Activated CD4-positive, CD25-positive, alpha-beta regulatory T cell treated with anti-CD3 and anti-CD28 coated beads, Interleukin-2, amount 50 U/mL, for 24 hours (primary cell): ENCODE results near the gene KIF26A.

Experiments
- ATAC-seq, 2 donors: fragments of 150-1000 bp; cut with Tn5 transposase; one replicate each; pipeline ENCODE4 v1.10.0; 2021; ENCODE audit warnings: mild to moderate bottlenecking in 1 of 2, moderate library complexity in 1 of 2

Gene KIF26A

DNA sequence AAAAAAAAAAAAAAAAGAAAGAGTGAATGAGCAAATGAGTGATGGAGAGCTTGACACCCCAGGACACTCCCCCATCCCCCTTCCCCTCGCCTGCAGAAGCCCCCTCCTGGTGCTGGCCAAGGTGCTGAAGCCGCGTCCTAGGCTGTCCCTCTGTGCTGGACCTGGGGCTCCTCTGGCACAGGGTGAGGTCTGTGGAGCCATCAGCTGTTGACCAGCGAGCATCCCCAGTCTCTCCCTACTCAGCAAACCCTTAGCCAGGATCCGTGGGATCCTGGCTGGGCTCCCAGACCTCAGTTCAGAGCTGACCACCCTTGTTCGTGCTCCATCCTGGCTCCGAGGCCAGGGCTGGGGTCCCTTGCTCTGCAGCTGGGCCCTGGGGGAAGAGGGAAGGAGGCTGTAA, 5.4 kb upstream of the KIF26A start:
- ATAC-seq: no peak

DNA sequence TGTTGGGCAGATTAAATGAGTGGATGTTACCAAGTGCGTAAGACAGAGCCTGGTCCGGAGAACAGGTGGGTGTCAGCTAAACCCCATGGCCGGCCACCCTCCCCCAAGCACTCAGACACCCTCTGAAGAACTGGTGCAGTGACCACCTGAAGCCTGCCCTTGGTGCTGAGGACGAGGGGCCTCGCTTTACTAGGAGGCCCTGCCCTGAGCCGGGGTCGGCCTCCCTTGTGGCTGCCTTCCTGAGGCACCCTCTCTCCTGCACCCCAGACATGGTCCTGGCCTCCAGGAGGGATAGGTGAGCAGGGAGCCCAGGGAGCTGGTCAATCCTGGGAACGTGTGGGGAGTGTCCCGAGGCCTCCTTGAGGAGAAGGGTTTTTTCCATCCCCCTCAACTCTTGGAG, 4.9 kb upstream of the KIF26A start:
- ATAC-seq: no peak

DNA sequence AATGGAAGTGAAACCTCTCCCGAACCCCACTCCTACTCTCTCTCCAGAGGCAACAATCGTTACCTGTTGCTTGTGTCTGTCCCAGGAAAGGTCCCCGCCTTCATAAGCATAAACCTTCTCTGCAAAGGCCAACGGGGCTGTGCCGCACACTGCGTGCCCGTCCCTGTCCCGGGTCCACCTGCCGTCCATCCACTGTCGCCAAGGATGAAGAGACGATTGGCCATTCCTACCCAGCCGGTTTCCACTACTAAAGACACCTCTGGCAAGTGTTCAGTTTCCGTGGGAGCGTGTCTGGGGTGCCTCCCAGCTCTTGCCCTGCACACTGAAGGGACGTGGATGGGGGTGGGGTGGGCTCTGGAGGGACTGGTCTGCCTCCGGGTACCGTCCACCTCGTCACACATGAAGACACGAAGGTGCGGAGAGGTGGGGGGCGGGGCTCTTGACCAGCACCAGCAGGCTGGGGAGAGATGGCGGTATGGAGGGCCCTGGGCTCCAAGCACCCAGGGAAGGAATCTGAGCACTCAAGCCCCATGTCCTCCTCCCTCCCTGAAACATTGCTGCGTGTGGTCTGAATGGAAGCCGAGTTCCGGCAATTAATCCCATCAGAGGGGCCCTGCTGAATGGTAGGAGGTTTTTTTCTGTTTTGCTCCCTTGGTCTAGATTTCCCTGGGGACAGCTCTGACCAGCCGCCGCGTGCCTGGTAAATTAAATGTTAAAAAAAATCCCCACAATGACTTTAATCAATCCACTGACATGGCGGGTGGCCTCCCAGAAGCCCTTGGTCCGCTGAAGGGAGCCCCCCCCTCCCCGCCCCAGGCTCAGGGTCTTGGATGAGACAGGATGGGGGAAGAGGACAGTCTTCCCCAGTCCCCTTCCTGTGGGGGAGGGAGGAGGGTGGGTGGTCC, 4.1 kb upstream of the KIF26A start:
- ATAC-seq: no peak

DNA sequence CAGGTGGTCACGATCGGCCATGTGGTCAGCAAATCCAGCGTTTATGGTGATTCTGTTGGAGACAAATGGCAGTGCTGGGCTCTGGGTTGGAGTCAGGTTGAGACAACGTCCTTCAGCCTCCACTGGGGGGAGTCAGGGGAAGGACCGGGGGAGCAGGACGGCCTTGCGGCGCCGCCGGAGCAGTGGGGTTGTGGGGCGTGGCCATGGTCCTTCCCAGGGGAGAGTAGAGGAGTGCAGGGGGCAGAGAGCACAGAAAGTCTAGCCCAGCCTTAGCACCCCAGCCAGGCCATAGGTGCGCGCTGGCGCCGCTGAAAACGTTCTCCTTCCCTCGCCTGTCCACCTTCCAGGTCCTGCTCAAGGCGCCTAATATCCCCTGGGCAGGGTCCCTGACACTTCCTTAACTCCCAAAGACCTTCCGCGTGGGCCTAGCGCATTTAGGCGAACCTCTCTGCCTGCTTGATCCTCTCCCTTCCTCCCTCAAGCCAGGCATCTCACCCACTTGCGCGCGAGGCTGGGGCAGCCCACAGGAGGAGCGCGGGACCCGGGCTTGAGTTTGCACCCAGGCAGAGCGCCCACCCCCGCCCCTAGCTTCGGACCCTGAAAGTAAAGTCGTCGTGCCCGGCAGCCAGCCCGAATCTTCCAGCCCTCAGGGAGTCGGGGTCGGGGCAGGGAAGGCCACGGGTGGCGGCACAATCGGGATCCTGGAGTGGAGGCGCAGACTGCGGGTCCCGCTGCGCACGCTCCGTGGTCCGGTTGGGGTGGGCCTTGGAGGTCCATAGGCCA, 3.1 kb upstream of the KIF26A start:
- no peak for ATAC-seq

DNA sequence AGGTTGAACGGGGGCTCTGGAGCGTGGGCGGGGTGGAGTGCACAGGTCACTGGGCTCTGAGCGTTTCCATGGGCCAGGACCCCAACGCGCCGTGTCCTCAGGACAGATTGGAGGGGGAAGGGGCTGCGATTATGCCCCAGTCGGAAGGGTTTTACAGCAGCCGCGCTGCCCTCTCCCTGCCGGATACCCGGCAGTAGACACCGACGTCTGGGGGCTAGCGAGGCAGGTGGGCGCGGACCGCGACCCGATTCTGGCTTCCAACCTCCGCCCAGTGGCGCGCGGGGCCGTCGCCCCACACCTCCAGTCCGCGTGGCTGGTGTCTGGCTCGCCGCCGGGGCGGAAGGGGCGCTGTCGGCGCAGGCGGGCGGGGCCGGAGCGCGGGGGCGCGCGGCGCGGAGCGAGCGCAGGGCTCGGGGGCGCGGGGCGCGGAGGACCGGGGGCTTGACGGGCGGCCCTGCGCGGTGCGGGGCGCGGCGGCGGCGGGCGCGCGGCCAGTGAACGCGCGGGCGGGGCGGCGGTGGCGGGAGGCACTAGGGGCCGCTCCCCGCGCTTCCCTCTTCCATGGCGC, 2.4 kb upstream of the KIF26A start:
- ATAC-seq: no peak

DNA sequence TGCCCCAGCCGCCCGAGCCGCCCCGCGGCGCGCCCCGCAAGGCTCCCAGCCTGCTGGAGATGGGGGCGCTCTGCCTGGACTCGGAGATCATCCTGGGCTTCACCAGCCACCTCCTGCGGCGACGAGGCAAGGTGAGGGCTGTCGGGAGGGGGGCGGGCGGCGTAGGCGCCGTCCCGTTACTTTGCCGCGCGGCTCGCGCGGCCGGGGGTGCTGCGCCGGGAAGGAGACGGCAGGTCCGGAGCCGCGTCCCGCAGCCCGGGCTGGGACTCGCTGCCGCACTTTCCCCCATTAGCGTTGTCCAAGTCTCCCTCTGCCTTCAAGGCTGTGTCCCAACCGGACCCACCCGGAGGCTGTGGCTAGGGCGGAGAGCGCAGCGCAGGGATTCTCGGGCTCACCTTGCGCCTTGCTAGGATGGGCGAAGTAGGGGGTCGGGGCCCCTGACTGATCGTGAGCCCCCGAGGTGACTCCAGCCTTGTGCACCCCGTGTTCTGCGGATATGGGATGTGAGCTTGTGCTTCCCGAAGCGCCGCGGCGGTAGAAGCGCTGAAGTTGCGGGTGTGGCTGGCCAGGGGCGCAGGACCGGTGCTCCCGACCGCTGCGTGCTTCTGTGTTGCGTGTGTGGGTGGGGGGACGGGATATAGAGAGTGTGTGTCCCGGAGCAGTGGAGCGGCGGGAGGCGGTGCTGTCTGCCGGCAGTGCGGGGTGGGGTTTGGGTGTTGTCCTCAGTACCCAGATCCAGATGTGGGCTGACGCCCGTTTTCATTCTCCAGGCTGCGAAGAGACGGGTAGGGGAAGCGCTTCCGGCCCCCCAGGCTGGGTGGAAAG, 1.7 kb upstream of the KIF26A start:
- no peak for ATAC-seq

DNA sequence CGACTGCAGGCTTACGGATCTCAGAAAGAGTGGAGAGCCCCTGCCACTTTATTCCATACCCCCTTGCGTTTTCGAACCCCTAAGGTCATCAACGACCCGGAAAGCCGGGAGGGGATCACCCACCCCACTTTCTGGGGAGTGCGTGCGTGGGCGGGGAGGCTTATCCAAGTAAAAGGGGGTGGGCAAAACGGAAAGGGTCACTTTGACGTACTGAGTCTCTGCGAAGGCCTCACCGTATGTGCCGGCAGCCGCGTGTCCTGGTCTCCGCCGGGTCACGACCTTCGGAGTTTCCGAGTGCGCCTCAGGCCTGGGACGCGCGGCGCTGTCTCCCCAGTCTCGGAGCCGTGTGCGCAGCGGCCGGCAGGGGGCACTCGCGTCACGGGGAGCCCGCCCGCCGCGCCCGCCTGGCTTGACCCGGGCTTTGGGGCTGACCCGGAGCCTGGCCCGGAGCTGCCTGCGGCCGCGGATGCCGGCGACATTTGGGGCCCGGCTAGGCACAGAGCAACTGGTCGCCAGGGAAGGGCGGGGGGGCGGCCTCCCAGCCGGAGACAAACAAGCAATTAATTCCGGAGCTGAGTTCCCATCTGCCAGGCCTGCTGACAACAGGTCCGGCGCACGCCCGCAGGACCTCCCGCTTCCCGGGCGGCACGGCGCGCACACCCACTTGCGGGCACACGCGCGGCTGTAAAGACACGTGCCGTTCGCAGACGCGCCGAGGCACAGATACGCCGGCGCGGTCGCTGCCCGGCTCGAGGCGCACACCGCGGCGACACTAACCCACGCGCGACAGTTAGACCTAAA, 890 bp upstream of the KIF26A start:
- peak; percentile 64 to 75 for ATAC-seq

DNA sequence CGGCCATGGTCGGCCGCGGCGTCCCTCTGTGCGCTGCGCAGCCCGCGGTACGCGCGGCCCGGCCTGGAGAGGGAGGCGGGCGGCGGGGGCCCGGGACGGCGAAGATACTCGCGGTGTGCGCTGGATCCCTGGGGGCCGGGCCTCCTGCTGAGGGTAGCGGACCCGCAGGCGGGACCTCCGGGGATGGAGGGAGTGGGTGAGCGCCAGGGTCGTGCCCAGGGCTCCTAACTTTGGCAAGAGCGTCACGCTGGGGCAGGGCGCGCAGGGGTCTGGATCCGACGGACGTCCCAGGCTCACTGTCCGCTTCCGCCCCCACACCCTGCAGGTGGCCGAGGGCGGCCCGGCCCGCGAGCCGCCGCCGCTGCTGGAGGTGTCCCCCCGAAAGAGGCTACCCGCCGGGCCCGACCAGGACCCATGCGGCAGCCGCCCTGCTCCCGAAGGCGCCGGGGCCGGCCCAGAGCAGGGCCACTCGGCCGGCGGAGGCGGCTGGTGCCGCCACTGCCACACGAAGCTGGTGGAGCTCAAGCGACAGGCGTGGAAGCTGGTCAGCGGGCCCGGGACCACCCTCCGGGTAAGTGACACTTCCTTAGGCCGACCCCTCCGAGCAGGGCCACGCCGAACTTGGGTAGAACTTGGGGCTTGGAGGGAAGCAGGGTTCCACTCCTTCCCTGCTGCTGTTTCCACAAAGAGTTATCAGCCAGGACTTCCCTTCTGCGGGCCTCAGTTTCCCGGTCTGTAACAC, 502 bp downstream of the KIF26A start:
- no peak for ATAC-seq

DNA sequence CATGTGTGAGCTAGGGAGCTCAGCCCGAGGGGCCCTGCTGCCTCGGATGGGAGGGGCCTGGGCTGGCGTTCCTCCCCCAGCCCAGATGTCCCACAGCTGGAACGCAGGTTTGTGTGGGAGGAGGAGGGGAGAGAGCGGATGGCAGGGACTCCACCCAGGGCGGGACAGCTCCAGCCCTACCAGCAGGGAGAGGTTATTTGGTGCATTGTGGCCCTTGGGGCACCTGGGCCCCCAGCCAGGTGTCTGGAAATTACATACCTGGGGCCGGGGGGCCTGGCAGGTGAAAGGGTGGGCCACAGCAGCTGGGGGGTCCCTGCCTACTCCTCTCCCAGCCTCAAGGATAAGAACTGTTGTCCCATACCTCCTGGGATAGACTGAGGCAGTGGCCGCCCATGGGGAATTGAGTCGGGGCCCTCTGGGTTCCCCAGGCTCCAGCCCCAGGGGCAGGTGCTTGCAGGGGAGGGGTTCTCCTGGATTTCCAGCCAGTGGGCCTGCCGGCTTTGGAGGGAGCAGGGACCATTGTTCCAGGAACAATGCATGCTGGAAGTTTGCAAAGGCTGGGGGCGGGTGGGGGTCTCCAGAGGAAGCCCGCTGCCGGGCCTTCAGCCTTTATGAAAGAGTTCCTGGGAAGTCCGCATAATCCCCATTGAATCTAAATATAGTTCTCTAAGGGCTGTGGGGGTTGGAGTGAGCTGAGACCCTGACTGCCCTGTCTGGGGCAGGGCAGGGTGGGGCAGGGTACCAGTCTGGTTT, 1.2 kb downstream of the KIF26A start:
- no peak for ATAC-seq

DNA sequence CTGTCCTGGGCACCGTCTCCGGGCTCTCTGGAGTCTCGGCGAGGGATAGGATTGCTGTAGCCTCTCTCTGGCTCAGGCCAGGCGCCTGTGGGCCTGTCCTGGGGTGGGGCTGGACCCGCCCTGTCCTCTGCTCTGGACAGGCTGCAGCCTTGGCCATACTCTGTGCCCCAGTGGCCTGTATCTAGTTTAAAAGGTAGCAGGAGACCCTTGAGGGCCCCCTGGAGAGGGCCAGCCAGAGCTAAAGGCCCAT, 1.8 kb downstream of the KIF26A start:
- ATAC-seq: no peak

DNA sequence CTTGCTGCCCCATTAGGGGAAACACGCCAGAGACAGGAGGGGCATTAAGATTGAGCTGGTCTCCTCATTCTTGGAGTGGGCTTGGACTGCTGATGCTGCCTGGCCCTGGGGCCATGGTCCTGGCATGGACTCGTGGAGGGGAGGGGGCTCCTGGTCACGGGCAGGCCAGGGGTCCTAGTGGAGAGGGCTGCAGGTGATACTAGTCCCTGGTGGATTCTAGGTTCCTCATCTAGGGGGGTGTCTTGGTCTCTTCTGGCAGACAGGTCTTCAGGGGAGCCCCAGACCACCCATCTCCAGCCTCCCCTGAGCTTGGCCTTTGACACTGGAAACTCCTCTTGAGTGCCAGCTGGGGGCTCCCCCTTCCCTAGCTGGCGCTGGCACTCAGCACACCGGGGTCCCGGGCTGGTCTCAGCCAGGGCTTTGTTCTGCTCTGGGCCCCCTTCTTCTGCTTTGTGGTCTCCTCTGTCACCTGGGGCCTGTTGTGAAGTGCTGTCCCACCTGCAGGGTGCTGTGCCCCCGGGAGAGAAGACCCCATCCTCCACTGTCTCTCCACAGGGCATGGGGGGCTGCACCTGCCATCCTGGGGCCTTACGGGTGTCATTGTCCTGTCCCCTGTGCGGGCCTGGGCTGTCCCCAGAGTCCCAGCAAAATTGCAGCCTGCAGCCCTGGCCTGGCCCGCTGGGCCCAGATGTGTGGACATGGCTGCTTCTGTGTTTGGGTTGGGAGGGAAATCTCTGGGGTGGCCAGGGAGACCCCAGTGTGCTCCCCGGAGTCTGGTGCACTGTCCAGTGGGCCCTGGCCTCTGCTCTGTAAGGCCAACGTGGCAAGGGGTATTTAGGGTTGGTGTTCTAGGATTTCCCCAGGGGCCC, 2.3 kb downstream of the KIF26A start:
- no peak for ATAC-seq

DNA sequence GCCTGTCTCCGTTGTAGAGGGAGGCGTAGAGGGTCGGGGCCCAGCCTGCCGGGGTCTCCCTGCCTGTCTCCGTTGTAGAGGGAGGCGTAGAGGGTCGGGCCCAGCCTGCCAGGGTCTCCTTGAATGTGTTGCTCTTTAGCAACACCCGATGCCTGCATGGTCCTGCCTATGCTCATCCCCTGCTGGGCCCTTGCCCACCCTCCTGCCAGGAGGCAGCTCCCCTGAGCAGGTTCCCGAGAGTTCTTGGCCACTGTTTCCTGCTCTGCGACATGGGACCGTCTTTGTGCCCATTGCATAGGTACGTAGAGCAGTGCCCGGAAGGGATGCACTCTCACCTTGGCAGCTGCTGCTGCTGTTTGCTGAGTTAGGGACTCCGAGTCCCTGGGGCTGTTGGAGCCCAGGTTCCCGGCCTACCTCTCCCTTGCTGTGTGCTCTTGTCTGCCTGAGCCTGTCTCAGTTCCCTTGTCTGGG, 3.3 kb downstream of the KIF26A start:
- no peak for ATAC-seq

DNA sequence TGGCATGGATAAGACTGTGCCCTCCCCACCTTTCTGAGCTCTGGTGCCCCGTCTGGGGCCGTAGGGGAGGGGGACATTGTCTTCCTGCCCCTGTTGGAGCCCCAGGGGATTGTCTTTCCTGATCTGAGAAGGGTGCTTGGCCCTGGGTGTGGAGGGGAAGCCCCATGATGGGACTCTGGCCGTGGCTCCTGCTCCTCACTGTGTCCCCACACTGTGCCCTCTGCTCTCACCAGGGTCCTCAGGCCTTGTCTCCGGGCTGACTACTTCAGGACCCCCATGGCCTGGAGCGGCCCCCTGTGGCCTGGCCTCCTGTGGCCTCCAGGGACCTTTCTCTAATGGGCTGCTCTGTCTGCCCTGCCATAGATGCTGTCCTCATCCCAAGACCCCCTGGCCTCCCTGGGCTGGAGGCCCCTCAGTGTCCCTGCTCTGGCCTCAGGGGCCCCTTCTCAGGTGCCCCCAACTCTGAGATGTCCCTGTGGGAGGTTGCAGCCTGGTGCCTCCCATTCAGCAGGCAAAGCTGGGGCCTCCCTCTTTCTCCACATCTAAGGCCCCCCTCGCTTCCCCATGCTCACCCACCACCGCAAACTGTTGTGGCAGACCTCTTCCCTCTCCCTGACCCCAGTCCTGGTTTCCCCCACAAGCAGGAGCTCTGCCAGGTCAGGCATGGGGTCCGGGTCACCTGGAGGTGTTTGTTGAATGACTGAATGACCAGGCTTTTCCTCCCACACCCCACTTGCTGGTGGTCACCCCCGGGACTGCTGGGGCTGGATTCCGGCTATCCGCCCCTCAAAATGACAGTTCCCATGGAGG, 4.0 kb downstream of the KIF26A start:
- ATAC-seq: no peak

DNA sequence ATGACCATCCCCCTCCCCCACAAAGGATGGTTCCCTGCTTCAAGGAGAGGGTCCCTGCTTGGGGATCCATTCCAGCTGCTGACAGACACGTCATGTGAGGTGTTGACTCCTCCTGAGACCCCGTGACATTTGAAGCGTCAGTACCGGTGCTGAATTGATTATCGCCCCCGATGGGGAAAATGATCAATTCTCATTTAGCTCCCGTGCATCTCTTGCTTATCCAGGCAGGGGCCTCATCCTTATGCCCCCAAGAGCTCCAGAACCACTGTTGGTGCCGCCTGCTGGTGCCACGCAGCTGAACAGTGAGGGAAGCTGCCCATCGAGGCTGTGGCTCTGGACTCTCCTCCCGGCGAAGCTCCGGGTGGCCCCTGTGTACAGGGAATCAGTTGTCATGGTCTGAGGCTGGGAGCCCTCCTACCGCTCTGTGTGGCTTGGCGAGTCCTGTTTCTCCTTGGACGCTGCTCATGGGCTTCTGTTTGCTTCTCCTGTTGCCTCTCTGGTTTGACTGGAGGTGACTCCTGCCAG, 4.6 kb downstream of the KIF26A start:
- ATAC-seq: no peak

DNA sequence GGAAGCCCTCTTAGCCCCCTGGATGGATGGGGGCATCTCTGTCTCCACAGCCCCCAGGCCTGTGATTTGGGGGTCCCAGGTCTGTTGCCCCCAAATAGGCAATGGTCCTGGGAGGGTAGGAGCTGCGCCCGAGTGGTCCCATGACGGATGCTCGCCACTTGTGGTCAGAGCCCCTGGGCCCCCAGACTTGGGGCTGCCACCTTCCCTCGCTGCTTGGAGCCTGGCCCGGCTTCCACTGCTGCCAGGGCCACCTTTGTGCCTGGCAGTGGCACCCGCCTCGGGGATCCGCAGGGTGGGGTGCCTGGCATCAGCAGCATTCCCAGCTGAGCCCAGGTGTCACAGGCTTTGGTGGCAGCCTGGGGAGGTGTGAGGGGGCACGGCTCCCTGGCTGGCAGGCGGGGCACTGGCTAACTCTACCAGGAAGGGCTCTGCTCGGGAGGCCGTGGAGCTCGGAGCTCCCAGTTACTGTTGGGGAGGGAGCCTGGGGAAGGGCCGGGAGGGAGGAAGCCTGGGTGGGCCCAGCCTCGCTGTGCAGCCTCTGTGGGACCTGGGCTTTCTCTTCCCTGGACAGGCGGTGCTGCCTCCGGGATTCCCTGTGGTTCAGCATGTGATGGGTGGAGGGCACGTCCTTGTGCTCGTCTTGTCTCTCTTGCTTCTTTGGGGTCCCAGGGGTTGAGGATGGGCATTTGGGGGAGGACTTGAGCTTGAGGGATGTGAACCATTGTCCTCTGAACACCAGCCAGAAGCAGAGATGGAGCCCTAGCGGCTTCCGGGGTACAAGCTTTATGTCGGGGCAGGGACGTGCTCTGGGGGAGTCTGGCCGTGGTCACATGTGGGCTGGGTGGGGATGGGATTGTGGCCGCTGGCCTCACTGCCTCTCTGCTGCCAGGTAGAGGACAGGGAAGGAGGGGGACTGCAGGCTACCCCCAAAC, 5.4 kb downstream of the KIF26A start:
- ATAC-seq: no peak

DNA sequence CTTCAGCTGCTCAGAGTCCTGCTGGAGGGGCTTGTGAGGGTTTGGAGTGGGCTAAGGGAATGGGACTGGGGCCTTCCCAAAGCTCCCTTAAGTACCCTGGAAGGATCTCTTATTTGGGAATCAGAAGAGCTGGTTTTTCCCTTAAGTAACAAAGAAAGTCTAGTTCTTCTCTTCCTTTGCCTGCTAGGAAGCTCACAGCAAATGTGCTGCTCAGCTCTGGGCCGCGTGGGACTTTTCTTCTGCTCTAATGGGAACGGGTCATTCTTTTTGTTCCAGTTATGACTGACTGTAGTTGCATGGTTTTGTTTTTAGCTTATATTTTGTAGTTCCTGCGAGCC, 6.0 kb downstream of the KIF26A start:
- no peak for ATAC-seq
